ENCODE measurements around the gene CCDC116. TPM values are rescaled to one million over a fixed set of nuclear protein-coding genes. Genes with fewer than 3 reads are reported as not detected.
"Not testable (repeated sequence)": the region's sequence is repeated elsewhere in the genome, so short reads cannot be mapped to it uniquely, and the experiment has no call there.

CCDC116 gene
- total and polyA plus RNA-seq, 2 donors: 0.09 to 1.0 TPM

- 92% methylated on average over 6 of the region's 6 CpGs for WGBS
- Histone ChIP-seq H3K9me3 (ENCODE audit: control insufficient read depth in 2 of 2, insufficient read depth in 1 of 2, low read length in 1 of 2) (peaks cover 0 to 5% of the 10 kb centered on the region in 2 donors), H3K4me3 (ENCODE audit: low read length in 2 of 2) (no peak overlapping the region), H3K4me1 (ENCODE audit: control insufficient read depth in 2 of 2, insufficient read depth in 2 of 2, low read length in 2 of 2) (no peaks in the 10 kb centered on the region), H3K27ac (ENCODE audit: low read depth in 1 of 2, low read length in 1 of 2) (no peak overlapping the region), H3K36me3 (ENCODE audit: control insufficient read depth in 2 of 2, insufficient read depth in 2 of 2, low read length in 1 of 2) (peaks cover 58 to 62% of the 10 kb centered on the region in 2 donors), H3K27me3 (ENCODE audit: control insufficient read depth in 2 of 2, insufficient read depth in 1 of 2, low read length in 1 of 2) (no peaks in the 10 kb centered on the region)
- DNase-seq (ENCODE audit: low read depth in 6 of 9, low spot score in 9 of 9): no peak
Observed at GRCh38 chr22:21672107-21672629, 39.6 kb downstream of the CCDC116 start.

GRCh38 chr22:21673534-21674321, 41.2 kb downstream of the CCDC116 start:
- Histone ChIP-seq H3K27me3 (ENCODE audit: control insufficient read depth in 2 of 2, insufficient read depth in 1 of 2, low read length in 1 of 2) (no peaks in the 10 kb centered on the region), H3K9me3 (ENCODE audit: control insufficient read depth in 2 of 2, insufficient read depth in 1 of 2, low read length in 1 of 2) (peaks cover 0 to 5% of the 10 kb centered on the region in 2 donors), H3K27ac (ENCODE audit: low read depth in 1 of 2, low read length in 1 of 2) (no peak overlapping the region), H3K4me3 (ENCODE audit: low read length in 2 of 2) (no peak overlapping the region), H3K4me1 (ENCODE audit: control insufficient read depth in 2 of 2, insufficient read depth in 2 of 2, low read length in 2 of 2) (no peaks in the 10 kb centered on the region), H3K36me3 (ENCODE audit: control insufficient read depth in 2 of 2, insufficient read depth in 2 of 2, low read length in 1 of 2) (peaks cover 58 to 64% of the 10 kb centered on the region in 2 donors)
- WGBS: 98% methylated on average over 12 of the region's 12 CpGs
- DNase-seq (ENCODE audit: low read depth in 6 of 9, low spot score in 9 of 9): no peak

GRCh38 chr22:21674638-21675245, 42.2 kb downstream of the CCDC116 start:
- peaks cover 0 to 5% of the 10 kb centered on the region in 2 donors for H3K9me3 ChIP-seq (ENCODE audit: control insufficient read depth in 2 of 2, insufficient read depth in 1 of 2, low read length in 1 of 2)
- peaks cover 54 to 62% of the 10 kb centered on the region in 2 donors for H3K36me3 ChIP-seq (ENCODE audit: control insufficient read depth in 2 of 2, insufficient read depth in 2 of 2, low read length in 1 of 2)
- no peak for DNase-seq (ENCODE audit: low read depth in 6 of 9, low spot score in 9 of 9)
- H3K4me1 ChIP-seq (ENCODE audit: control insufficient read depth in 2 of 2, insufficient read depth in 2 of 2, low read length in 2 of 2): no peaks in the 10 kb centered on the region
- whole genome bisulfite sequencing: 98% methylated on average over 12 of the region's 12 CpGs
- H3K27ac ChIP-seq (ENCODE audit: low read depth in 1 of 2, low read length in 1 of 2): no peak overlapping the region
- H3K27me3 ChIP-seq (ENCODE audit: control insufficient read depth in 2 of 2, insufficient read depth in 1 of 2, low read length in 1 of 2): no peaks in the 10 kb centered on the region
- H3K4me3 ChIP-seq (ENCODE audit: low read length in 2 of 2): no peak overlapping the region

- Histone ChIP-seq H3K9me3 (ENCODE audit: control insufficient read depth in 2 of 2, insufficient read depth in 1 of 2, low read length in 1 of 2) (peaks cover 0 to 5% of the 10 kb centered on the region in 2 donors), H3K4me3 (ENCODE audit: low read length in 2 of 2) (no peak overlapping the region), H3K27me3 (ENCODE audit: control insufficient read depth in 2 of 2, insufficient read depth in 1 of 2, low read length in 1 of 2) (no peaks in the 10 kb centered on the region), H3K27ac (ENCODE audit: low read depth in 1 of 2, low read length in 1 of 2) (no peak overlapping the region), H3K36me3 (ENCODE audit: control insufficient read depth in 2 of 2, insufficient read depth in 2 of 2, low read length in 1 of 2) (peaks cover 39 to 59% of the 10 kb centered on the region in 2 donors), H3K4me1 (ENCODE audit: control insufficient read depth in 2 of 2, insufficient read depth in 2 of 2, low read length in 2 of 2) (no peaks in the 10 kb centered on the region)
- no peak for DNase-seq (ENCODE audit: low read depth in 6 of 9, low spot score in 9 of 9)
- WGBS: 97% methylated on average over 15 of the region's 15 CpGs
Observed at GRCh38 chr22:21677606-21678443, 45.3 kb downstream of the CCDC116 start.

GRCh38 chr22:21678842-21679241, 46.3 kb downstream of the CCDC116 start:
- 98% methylated on average over 12 of the region's 12 CpGs for WGBS
- H3K9me3 ChIP-seq (ENCODE audit: control insufficient read depth in 2 of 2, insufficient read depth in 1 of 2, low read length in 1 of 2); H3K27ac ChIP-seq (ENCODE audit: low read depth in 1 of 2, low read length in 1 of 2); H3K27me3 ChIP-seq (ENCODE audit: control insufficient read depth in 2 of 2, insufficient read depth in 1 of 2, low read length in 1 of 2); H3K4me3 ChIP-seq (ENCODE audit: low read length in 2 of 2); DNase-seq (ENCODE audit: low read depth in 6 of 9, low spot score in 9 of 9); H3K4me1 ChIP-seq (ENCODE audit: control insufficient read depth in 2 of 2, insufficient read depth in 2 of 2, low read length in 2 of 2): not testable (repeated sequence)
- peaks cover 39 to 59% of the 10 kb centered on the region in 2 donors for H3K36me3 ChIP-seq (ENCODE audit: control insufficient read depth in 2 of 2, insufficient read depth in 2 of 2, low read length in 1 of 2)

- H3K9me3 ChIP-seq (ENCODE audit: control insufficient read depth in 2 of 2, insufficient read depth in 1 of 2, low read length in 1 of 2): peaks cover 0 to 5% of the 10 kb centered on the region in 2 donors
- H3K36me3 ChIP-seq (ENCODE audit: control insufficient read depth in 2 of 2, insufficient read depth in 2 of 2, low read length in 1 of 2): peaks cover 36 to 57% of the 10 kb centered on the region in 2 donors
- DNase-seq (ENCODE audit: low read depth in 6 of 9, low spot score in 9 of 9): no peak
- no peaks in the 10 kb centered on the region for H3K27me3 ChIP-seq (ENCODE audit: control insufficient read depth in 2 of 2, insufficient read depth in 1 of 2, low read length in 1 of 2)
- H3K27ac ChIP-seq (ENCODE audit: low read depth in 1 of 2, low read length in 1 of 2): no peak overlapping the region
- 98% methylated on average over 4 of the region's 4 CpGs for WGBS
- H3K4me1 ChIP-seq (ENCODE audit: control insufficient read depth in 2 of 2, insufficient read depth in 2 of 2, low read length in 2 of 2): no peaks in the 10 kb centered on the region
- no peak overlapping the region for H3K4me3 ChIP-seq (ENCODE audit: low read length in 2 of 2)
Observed at GRCh38 chr22:21679383-21679782, 46.8 kb downstream of the CCDC116 start.

- no peak overlapping the region for H3K4me3 ChIP-seq (ENCODE audit: low read length in 2 of 2)
- no peak overlapping the region for H3K27ac ChIP-seq (ENCODE audit: low read depth in 1 of 2, low read length in 1 of 2)
- H3K9me3 ChIP-seq (ENCODE audit: control insufficient read depth in 2 of 2, insufficient read depth in 1 of 2, low read length in 1 of 2): peaks cover 0 to under 1% of the 10 kb centered on the region in 2 donors
- H3K4me1 ChIP-seq (ENCODE audit: control insufficient read depth in 2 of 2, insufficient read depth in 2 of 2, low read length in 2 of 2): no peaks in the 10 kb centered on the region
- no peak for DNase-seq (ENCODE audit: low read depth in 6 of 9, low spot score in 9 of 9)
- H3K27me3 ChIP-seq (ENCODE audit: control insufficient read depth in 2 of 2, insufficient read depth in 1 of 2, low read length in 1 of 2): no peaks in the 10 kb centered on the region
- 97% methylated on average over 21 of the region's 21 CpGs for WGBS
- peaks cover 36 to 55% of the 10 kb centered on the region in 2 donors for H3K36me3 ChIP-seq (ENCODE audit: control insufficient read depth in 2 of 2, insufficient read depth in 2 of 2, low read length in 1 of 2)
Observed at GRCh38 chr22:21680830-21681565, 48.4 kb downstream of the CCDC116 start.

GRCh38 chr22:21681566-21682370, 49.2 kb downstream of the CCDC116 start:
- no peak for DNase-seq (ENCODE audit: low read depth in 6 of 9, low spot score in 9 of 9)
- Histone ChIP-seq H3K27me3 (ENCODE audit: control insufficient read depth in 2 of 2, insufficient read depth in 1 of 2, low read length in 1 of 2) (no peaks in the 10 kb centered on the region), H3K36me3 (ENCODE audit: control insufficient read depth in 2 of 2, insufficient read depth in 2 of 2, low read length in 1 of 2) (peaks cover 43 to 61% of the 10 kb centered on the region in 2 donors), H3K4me3 (ENCODE audit: low read length in 2 of 2) (no peak overlapping the region), H3K9me3 (ENCODE audit: control insufficient read depth in 2 of 2, insufficient read depth in 1 of 2, low read length in 1 of 2) (no peaks in the 10 kb centered on the region), H3K4me1 (ENCODE audit: control insufficient read depth in 2 of 2, insufficient read depth in 2 of 2, low read length in 2 of 2) (no peaks in the 10 kb centered on the region), H3K27ac (ENCODE audit: low read depth in 1 of 2, low read length in 1 of 2) (no peak overlapping the region)
- 95% methylated on average over 24 of the region's 24 CpGs for WGBS

Data from thymus (tissue), 11 donors.